Neural progenitor cell (in vitro differentiated cells): ENCODE data around the gene KIAA1549.

Source experiments
- EZH2phosphoT487 ChIP-seq: fragments of 200-600 bp; sonication (generic); IDR thresholded peaks from 2 replicates; pipeline ENCODE4 v1.6.1; 2017; ENCODE audit warnings: antibody characterized with exemption
- TF ChIP-seq, protein P1 (sequence below): fragments of 200-600 bp; sonication (generic); IDR thresholded peaks from 2 replicates; pipeline ENCODE4 v1.5.1; 2017; ENCODE audit warnings: antibody characterized with exemption, mild to moderate bottlenecking

DNA sequence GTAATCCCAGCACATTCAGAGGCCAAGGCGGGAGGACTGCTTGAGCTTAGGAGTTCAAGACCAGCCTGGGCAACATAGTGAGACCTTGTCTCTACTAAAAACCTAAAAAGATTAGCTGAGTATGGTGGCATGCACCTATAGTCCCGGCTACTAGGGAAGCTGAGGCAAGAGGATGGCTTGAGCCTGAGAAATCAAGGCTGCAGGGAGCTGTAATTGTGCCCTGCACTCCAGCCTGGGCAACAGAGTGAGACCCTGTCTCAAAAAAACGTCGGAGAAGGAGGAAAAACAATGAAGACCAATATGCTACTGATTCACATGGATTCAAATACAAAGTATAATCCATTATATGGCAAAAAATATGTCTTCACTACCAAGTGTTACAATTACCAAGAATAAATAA, 41.1 kb upstream of the KIAA1549 start:
- no peak for TF ChIP-seq EZH2phosphoT487
- TF ChIP-seq, protein P1, sequence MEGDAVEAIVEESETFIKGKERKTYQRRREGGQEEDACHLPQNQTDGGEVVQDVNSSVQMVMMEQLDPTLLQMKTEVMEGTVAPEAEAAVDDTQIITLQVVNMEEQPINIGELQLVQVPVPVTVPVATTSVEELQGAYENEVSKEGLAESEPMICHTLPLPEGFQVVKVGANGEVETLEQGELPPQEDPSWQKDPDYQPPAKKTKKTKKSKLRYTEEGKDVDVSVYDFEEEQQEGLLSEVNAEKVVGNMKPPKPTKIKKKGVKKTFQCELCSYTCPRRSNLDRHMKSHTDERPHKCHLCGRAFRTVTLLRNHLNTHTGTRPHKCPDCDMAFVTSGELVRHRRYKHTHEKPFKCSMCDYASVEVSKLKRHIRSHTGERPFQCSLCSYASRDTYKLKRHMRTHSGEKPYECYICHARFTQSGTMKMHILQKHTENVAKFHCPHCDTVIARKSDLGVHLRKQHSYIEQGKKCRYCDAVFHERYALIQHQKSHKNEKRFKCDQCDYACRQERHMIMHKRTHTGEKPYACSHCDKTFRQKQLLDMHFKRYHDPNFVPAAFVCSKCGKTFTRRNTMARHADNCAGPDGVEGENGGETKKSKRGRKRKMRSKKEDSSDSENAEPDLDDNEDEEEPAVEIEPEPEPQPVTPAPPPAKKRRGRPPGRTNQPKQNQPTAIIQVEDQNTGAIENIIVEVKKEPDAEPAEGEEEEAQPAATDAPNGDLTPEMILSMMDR = no peak
